Forelimb muscle (tissue), 1 donor: Measurements from ENCODE around the gene METTL25B. TPM values are rescaled to one million over a fixed set of nuclear protein-coding genes. Genes with fewer than 3 reads are reported as not detected.

Experiments
- DNase-seq: peaks from one replicate; pipeline ENCODE4 v3.0.0-alpha.2; 2013; ENCODE audit warnings: low read depth
- polyA plus RNA-seq: library from polyadenylated mRNA; unstranded; fragments of 120-200 nt; gene quantifications from one replicate; pipeline ENCODE4 v1.2.1, GENCODE V29; 2013; ENCODE audit not compliant: insufficient read length

Gene METTL25B
- polyA plus RNA-seq, 1 donor = 20.7 TPM

DNA sequence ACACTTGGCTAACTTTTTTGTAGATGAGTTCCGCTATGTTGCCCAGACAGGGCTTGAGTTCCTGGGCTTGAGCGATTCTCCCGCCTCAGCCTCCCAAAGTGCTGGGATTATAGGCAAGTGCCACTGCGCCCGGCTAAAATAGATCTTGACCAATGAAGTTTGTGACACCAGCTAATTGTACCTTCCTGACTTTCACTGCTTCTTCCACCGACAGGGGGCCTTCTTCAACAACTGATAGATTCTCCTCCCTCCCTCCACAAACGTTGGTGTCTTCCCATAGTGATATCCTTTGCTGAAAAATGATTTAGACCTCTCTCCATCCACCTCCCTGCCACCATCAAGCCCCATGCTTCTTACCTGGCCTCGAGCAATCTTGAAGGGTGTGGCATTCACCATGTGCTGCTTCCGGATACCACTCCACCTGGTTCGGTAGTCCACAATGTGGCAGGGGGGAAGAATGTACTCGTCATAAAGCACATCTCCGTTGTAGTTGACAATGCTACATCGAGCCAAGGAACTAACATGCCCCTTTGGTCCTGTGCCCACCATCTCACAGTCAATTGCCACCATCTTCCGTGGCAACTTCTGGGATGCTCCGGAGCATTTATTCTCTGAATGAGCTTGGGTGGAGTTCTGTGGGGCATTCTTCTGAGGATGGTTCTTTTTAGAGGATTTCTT is 1.6 kb upstream of the METTL25B start:
- no peak for DNase-seq

DNA sequence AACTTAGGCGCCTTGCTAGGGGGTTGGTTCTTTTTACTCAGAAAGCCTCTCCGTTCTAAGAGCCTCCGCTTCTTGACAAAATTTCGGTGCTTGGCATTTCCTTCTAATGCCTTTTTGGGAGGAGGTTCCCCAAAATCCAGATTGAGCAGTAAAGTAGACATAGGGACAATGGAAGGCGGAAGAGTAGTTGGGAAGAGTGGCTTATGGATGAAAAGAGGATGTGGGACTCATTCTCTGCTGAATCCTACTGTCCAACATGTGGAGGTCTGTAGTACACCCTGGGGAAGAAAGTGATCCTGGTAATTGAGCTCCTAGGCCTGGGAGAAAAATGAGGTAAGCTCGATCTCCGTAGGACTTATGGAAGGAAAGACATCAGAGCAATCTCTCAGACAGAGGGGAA is 777 bp upstream of the METTL25B start:
- no peak for DNase-seq

DNA sequence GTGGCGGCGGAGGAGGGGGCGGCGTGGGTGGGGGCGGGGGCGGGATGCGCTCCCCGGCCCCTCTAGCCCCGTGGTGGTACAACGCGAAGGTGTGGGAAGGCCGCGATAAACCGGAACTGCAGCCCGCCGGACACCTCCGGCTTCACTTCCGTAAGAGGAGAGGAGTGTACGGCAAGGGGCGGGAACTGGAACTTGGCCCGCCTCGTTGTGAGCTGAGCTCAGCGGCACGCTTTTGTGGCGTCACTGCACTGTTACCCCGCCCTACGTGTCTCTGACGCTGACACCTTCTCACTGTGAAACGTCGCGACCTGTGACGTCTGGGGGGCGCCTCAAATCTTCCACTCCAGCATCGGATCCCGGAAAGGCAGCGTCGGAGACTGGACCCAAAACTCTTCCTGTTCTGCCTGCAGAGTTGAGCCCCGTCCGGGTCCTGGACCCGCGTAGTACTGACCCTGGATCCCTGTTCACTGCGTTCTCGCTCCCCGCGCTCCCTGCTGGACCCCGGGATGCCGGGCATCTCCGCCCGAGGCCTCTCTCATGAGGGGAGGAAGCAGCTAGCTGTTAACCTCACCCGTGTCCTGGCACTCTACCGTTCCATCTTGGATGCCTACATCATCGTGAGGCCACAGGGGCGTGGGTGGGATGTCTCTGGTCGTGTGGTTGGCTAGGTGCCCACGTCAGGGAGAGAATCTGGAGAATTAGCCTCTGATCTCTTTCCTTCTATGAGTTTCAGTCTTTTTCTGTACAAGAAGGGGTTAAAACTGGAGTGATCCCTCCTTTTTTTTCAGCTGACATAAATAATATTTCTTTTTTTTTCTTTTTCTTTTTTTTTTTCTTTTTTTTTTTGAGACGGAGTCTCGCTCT is 562 bp downstream of the METTL25B start, which contains the start of gene ISG20L2:
Gene ISG20L2 (minus strand): TSS at position 168 of the 864 bp plus-strand sequence. CDS start 1,114 bp downstream, outside the sequence.
- DNase-seq = peak; percentile 94

DNA sequence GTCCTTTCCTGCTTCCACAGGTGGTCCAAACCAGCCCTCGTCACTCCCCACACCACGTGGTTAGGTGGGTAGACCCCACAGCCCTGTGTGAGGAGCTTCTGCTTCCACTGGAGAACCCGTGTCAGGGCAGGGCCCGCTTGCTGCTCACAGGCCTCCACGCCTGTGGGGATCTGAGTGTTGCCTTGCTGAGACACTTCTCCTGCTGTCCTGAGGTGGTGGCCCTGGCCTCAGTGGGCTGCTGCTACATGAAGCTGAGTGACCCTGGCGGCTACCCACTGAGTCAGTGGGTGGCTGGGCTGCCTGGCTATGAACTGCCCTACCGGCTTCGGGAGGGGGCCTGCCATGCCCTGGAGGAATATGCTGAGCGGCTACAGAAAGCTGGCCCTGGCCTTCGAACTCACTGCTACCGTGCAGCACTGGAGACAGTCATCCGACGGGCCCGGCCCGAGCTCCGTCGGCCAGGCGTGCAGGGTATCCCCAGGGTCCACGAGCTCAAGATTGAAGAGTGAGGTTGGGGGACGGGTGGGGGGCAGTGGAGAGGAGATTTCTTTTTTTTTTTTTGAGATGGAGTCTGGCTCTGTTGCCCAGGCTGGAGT is 5.8 kb downstream of the METTL25B start:
- DNase-seq = no peak

DNA sequence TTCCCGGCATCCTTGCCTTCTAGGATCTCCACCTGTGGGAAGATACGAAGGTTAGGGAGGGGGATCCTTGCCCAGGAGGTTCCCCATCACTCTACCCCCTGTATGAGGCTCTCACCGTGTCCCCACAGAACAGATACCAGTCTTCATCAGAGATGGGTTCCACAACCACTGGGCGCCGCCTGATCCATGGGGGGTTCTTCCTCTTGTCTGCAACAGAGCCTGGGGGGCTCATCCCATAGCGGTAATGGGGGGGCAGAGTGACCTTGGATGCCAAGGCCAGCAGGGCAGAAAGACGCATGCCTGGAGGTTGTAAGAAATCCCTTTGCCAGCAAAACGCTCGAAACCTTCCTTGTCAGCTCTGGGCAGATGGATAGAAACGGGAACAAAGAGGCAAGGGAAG is 10.1 kb downstream of the METTL25B start:
- DNase-seq = no peak

DNA sequence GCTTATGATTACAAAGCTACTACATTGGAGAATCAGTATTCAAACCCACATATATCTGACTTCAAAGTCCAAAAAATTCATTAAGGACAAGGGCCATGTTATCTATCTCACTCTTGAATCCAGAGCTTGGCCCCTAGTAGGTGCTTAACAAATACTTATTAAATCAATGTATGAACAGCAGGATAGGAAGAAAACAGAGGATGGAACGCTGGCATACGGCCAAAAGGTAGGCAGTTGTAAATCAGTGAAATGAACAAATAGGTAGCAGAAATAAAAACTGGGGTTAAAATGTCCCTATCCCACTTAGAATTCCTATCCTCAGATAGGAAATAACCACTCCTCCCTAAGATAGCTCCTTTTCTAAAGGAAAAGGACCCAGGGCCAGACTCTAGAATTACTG is 10.6 kb downstream of the METTL25B start:
- DNase-seq = no peak

DNA sequence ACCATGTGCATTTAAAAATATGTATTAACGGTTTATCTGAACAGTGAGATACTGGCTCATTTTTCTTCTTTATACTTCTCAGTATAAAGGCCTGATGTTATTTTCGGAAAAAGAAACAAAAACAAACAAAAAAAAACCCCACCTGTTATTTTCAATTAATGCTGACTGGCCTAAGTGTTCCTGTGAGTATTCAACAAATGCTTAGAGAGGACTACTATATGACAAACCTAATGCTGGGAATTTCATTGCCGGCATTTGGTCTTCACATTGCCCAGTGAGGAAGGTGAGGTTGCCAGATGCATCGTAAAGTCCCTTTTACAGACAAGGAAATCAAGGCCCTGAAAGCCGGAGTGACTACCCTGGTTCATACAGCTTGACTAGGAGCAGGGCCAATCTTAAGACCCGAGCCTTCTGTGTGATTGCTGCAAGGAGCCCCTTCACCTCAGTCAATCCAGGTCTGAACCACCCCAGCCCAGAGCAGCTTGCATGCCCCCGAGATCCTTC is 12.0 kb downstream of the METTL25B start:
- no peak for DNase-seq

DNA sequence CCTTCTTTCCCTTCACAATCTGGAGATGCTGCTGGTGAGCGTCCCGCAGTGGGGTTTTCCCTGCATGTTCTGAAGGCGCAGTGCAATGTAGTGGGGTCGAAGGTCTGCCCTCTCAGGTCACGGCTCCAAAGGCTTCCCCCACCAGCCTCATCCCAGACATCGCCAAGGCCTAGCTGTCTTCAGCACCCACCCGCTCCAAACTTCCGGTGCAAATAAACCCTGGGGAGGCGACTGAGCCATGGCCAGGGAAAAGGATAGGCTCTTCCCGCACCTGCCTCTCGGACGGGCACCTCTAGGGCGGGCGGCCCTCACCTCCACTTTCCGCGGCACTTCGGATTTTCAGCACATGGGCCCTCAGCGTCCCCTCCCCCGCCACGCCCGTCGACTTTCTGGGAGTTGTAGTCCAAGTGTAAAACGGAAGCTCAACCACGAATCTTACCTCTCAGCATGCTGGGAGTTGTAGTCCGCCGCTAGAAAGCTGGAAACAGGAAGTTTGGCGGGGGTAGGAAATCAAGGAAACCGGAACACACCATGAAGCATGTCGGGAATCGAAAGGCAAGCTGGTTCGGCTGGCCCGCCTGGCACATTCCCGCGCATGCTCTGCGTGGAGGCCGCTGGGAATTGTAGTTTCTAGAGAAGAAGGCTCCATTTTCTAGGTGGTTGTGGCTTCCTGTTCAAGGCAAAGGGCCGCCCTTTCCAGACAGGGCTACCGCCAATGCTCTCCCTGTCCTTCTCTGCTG is 12.6 kb downstream of the METTL25B start, which contains the start of gene MRPL24:
Gene MRPL24 (minus strand): TSS at position 348 of the 740 bp plus-strand sequence. CDS start 2,384 bp downstream, outside the sequence.
- DNase-seq = peak; percentile 99

DNA sequence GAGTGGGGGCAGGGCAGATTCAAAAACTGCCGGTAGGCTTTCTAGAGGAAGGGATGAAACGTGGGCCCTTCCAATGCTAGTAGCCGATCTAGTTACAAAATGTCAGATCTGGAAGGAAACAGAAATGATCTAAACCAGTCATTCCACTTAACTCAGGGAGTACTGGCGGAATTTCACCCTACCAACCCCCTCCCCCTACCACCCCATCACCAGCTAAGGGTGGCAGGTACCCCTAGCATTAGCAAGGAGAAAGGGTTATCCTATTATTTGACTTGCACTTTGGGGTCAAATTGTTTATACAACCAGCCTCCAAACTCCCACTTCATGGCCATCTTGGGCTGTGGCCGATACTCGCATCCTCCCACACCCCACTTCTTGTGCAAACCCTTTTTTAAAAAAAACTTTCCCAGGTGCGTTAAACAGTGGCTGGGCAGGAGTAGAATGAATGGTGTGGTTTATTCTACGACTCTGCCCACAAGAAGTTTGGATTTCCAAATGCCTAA is 13.3 kb downstream of the METTL25B start:
- DNase-seq = no peak

DNA sequence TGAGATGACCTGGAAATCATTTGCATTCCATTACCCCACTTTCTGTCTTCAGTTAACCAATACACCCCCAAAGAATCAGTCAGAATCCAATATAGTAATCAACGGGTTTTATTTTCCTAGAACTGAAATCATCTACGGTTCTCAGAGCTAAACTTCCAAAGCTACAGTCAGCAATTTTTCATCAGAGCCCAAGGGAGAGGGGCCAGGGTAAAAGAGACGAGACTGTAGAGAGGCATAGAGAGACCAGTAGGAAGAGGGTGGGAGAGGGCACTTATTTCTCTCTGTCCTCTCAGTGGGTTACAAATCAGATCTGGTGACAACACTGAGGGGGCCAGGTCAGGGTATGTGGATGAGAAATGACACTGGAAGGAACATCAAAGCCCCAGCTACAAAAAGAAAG is 13.7 kb downstream of the METTL25B start:
- DNase-seq = no peak

DNA sequence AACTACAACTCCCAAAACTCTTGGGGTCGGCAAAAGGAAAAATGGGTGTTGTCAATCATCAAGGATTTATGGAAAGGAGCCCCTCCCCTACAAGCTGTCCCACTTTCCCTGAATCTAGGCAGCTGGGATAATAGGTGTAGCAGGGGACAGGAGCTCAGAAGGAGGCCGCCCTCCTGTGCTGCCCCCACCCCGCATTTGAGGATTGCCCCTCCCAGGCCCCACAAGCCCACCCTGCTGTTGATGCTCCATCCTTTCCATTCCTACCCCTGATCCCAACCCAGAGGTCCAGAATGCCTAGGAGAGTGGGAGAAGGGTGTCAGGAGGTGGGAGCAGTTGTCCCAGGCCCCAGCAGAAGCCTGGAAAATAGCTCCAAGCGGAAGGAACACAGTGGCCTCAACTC is 14.5 kb downstream of the METTL25B start:
- no peak for DNase-seq

DNA sequence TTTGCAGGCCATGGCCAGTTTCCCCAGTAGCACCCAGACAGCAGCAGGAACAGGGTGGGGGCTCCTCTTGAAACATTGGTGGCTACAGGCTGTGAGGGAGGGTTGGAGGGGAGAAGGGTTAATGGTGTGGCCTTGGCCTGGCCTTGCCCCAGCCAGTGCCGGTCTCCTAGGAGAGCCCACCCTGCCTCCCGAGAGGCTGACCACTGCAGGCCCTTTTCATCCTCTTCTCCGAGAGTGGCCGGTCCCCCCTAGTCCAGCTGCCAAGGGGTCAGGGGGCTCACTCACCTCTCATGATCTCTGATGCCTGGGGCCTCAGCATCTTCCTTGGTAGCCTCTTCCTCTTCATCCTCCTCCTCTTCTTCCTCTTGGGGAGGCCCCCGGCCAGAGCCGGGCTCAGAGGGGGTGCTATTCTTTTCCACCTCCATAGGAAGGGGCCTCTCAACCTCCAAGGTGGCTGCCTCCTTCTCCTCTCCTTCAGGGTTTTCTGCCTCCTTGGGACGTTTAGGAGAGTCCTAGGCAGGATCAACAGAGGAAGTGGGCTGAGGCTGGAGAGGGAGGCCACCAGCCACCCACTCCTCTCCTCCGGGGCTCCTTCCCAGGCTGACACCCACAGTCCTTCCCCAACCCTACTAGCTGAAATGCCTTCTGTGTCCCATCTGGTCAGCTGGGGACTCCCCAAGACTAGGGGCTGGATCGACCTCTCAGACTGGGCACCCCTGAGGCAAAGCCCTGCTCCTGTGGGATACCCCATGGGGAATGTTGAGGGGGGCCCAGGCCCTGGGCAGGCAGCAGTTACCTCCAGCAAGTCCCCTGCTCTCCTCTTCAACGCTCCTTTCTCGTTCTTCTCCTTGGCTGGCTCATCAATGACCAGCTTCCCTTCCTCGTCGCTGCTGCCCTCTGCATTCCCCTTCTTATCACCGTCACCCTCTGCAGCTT is 15.4 kb downstream of the METTL25B start:
- DNase-seq = no peak

DNA sequence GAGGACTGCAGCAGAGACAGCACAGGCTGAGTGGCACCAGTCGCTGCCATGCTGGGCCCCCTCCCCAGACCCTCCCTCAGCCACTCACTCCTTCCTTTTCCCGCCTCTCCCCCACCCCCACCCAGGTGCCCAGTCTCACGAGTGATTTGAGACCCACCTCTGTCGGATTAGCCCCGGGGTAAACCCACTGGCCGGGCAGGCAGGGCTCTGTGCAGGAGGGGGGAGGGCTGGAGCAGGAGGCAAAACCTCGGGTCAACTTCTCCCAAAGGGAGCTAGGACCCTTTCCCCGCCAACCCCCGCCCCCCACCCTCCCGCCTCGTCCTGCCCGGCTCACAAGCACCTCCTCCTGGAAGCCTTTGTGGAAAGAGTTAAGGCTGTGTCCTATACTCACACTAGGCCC is 16.1 kb downstream of the METTL25B start:
- DNase-seq = no peak

DNA sequence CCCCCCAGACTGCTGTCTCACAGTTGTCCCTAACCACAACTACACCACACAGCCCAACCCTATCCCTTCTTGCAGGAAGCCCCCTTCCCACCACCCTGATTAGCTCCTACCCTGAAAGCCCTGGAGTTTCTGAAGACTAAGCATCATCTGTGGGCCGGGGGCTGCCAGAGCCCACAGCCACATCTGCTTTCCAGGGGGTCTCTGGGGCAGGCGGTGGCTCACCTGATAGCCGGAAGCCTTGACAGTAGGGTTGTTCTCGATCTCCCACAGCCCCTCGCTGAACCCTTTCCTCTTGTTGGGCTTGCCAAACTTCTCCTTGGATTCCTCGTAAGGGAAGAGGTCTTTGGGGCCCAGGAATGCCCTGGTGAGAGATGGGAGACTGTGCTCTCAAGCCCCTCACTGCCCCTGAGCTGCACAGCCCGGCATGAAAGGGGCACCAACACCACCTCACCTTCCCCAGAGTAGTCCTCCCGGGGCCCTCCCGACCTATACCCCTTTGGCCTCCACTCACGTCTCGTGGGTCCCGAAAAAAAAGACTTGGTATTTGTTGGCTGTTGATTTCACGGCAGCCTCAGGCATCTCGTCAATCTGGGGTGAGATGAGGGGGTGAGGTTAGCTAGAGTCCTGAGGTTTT is 16.6 kb downstream of the METTL25B start:
- no peak for DNase-seq

DNA sequence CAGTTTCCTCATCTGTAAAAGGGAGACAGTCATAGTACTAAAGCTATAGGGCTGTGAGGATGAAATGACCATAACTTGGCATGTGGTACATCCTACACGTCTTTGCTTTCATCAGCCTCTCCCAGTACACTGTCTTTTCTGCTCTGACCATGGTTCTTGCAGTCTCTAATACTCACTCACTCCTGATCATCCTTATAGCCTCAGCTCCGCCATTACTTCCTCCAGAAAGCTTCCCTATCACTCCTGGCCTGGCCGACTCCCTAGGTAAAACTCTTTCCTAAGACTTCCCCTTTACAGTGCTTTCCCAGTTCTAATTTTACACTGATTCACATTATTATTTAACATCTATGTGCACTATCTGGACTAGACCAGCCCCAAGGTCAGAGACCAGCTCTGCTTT is 17.6 kb downstream of the METTL25B start:
- no peak for DNase-seq

DNA sequence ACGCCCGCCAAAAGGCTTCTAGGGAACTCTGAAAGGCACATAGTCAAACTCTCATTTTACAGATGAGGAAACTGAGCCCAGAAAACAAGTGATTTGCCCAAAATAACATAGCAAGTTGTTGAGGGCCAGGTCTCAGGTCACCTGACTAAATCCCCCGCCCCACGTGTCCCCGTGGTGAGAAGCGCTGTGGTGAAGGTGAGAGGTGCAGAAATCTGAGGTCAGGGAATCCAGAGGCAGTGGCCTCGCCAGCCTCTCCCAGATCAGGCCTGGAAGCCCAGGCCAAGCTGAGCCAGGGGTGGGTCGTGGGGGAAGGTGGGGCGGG is 18.1 kb downstream of the METTL25B start:
- no peak for DNase-seq

DNA sequence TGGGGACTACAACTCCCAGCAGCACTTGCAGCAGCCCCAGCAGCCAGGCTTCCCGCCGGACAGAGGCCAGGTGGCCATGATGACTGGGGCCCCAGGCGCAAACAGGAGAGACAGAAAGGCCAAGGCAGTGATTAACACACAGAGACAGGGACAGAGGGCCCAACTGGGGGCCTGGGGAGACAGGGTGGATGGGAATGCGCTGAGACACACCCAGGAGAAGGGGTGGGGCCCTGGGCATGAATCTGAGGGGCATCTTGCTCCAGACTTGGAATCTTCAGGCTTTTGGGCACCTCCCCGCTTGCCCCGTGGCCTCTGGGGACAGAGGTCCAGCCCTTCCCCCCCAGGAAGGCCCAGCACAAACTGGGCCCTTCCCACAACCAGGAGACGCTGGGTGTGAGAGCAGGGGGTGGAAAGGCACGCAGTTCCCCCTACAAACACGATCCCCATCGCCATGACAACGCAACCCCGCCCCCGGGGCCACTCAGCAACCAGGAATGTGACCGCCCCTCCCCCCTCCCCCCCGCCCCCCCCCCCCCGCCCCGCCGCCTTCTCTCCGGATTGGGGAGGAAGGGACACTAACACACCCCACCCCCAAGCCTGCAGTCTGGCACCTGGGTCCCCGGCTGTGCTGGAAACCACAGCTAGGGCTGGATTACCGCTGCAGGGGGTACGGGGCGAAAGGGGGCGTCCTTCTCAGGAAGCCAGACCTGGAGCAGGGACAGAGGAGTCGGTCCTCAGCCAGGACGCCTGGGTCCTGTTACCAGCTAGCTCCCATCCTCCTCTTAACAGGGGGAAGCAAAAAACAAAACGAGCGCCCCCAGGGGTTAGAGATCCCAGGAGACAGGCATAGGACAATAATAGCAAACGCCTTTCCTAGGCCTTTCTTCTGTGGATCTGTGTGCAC is 18.7 kb downstream of the METTL25B start:
- peak; percentile 78 for DNase-seq

DNA sequence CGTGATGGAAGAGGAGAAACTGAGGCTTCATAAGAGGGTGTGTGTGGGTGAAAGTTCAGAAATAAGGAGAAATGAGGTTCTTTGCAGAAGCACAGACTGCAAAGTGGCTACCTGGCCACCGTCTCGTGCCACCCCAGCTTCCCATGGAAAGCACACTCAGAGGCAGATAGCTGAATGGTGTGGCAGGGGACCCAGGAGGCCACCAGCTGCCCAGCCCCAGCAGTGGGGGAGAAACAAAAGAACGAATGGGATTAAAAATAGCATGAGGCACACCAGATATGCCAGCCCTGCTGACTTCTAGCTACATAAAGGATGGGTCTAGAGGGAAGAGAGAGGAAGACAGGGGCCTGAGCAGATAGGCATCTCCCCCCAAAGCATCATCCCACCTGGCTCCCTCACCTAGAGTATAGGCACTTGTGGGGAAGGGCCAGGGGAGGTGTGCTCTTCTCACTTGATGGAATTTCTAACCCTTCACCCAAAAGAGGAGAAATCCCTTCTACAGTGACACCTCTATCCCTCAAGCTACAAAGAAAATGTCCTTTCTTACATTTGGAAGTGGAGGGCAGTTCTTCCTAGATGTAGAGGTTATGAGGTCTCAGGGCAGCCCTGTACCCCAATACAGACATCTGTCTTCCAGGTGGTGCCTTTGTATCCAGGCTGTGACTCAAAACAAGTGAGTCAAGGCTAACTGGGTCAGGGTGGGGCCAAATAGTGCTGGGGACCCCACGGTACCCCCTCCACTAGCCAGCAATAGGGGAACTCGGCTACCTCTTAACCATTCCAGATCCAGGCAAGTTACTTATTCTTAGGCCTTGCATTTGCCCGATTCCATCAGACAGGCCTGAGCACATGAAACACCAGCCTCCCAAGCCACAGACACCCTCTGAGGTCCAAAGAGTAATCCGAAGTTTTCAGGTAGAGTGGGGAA is 19.7 kb downstream of the METTL25B start:
- no peak for DNase-seq
